Measurements from ENCODE around the gene CHMP3. TPM values are rescaled to one million over a fixed set of nuclear protein-coding genes. Genes with fewer than 3 reads are reported as not detected.
A peak's percentile ranks its signal among the peaks of the same experiment; 100 is the strongest.
"Not testable (repeated sequence)": the region's sequence is repeated elsewhere in the genome, so short reads cannot be mapped to it uniquely, and the experiment has no call there.

CHMP3 gene
- total RNA-seq, 4 donors from 2014 or later = 86.8 to 124 (median 108) TPM

DNA sequence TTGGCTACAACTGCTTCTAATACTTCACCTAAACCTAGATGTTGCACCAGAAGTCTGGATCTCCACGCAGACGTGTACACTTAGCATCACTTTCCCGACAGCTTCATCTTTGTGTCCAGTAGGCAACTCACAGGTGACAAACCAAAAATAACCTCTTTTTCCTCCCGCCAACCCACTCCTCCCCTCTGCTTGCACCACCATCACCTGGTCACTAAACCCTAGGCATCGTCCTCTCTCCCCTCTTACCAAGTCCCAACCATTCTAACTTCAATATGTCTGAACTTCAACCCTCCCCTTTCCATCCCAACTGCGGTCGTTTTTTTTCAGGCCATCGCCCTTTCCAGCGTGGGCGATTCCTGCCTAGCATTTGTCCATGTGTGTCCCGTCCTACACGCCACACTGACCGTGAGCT lies 413 bp upstream of the CHMP3 start:
- Histone ChIP-seq H3K4me3 (replicated peaks in 1 of 3) (peak overlapping the region in 1 of 3 donors; percentile 61), H3K36me3 (no peaks in the 10 kb centered on the region)
- intact Hi-C loops (cut with DNase I) = loop anchor here (5.0 to 10.0 kb wide), 2 partner anchors 61 to 116 kb away; partner anchors contain the start of gene RNF103

DNA sequence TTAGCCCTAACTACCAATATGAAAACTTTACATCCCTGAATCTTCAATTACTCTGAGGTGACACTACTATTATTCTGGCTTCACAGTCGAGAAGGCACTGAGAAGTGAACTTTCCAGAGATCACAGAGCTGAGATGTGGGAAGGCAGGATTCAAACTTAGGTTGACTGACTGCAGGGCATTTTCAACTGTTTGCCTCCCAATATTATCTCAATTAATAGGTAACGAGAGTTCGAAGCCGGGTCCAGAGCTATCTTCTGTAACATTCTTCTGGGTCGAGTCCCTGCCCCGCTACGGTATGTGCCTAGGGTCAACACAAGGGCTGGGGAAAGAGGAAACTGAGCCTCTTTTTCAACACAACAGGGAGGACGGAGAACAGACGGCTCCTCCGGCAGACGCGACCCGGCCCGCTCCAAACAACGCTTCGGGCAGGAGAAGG lies 740 bp downstream of the CHMP3 start:
- Histone ChIP-seq H3K4me1 (peaks cover 14 to 18% of the 10 kb centered on the region in 2 donors), H3K27me3 (no peaks in the 10 kb centered on the region), H3K4me3 (replicated peaks in 1 of 3) (peak overlapping the region; percentile 56 to 65 (median 61)), H3K27ac (peak overlapping the region; percentile 98 to 99 (median 99)), H3K36me3 (no peaks in the 10 kb centered on the region), H3K9me3 (no peaks in the 10 kb centered on the region)
- intact Hi-C loops (cut with DNase I) = loop anchor here (5.0 to 10.0 kb wide), 2 partner anchors 62 to 115 kb away; partner anchors contain the start of gene RNF103
- no peak for DNase-seq
- WGBS, 2 donors = 0 to 3% methylated on average over 8 to 14 of the region's 16 CpGs
- no peak for TF ChIP-seq POLR2A (IDR thresholded peaks at IDR 0.05)
- TF ChIP-seq CTCF (IDR thresholded peaks at IDR 0.05) = no peak

More for the DNA sequence above, 413 bp upstream of the CHMP3 start:
- peaks cover 14 to 18% of the 10 kb centered on the region in 2 donors for H3K4me1 ChIP-seq
- H3K27me3 ChIP-seq = no peaks in the 10 kb centered on the region
- H3K9me3 ChIP-seq = no peaks in the 10 kb centered on the region
- 72 to 74% methylated on average over 13 of the region's 13 CpGs for WGBS, 2 donors
- peak overlapping the region; percentile 98 to 99 (median 99) for H3K27ac ChIP-seq
- no peak for DNase-seq
- TF ChIP-seq CTCF (IDR thresholded peaks at IDR 0.05) (no peak), POLR2A (IDR thresholded peaks at IDR 0.05) (no peak)

DNA sequence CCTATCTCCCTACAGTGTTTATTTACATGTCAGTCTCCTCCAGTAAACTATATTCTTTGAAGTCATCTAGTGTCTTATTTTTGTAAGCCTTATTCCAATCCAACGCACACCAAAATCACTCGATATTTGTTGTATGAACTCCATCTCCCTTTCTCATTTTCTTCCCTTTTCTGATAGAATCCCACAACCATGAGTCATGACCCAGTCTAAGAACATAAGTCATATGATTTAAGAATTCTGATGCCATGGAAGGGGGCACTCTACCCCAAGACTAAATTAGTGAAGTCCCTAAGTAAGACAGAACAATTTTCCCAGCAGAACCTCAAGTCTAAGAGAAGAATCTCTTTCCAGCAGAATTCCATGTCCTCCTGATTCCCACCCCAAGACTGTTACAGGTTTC lies 5.4 kb downstream of the CHMP3 start:
- Histone ChIP-seq H3K27ac (no peak overlapping the region), H3K27me3 (no peaks in the 10 kb centered on the region), H3K4me1 (peaks cover 13 to 14% of the 10 kb centered on the region in 2 donors), H3K9me3 (no peaks in the 10 kb centered on the region), H3K4me3 (replicated peaks in 1 of 3) (no peak overlapping the region), H3K36me3 (no peaks in the 10 kb centered on the region)
- WGBS, 2 donors = 95 to 96% methylated on average over 2 of the region's 2 CpGs
- DNase-seq = no peak
- intact Hi-C loops (cut with DNase I) = no loop called here
- TF ChIP-seq POLR2A (IDR thresholded peaks at IDR 0.05) = no peak
- no peak for TF ChIP-seq CTCF (IDR thresholded peaks at IDR 0.05)

- TF ChIP-seq POLR2A (IDR thresholded peaks at IDR 0.05) (no peak), CTCF (IDR thresholded peaks at IDR 0.05) (no peak)
- Histone ChIP-seq H3K27me3 (no peaks in the 10 kb centered on the region), H3K4me3 (replicated peaks in 1 of 3) (no peak overlapping the region), H3K9me3 (no peaks in the 10 kb centered on the region), H3K27ac (no peak overlapping the region), H3K36me3 (no peaks in the 10 kb centered on the region), H3K4me1 (peaks cover 4 to 6% of the 10 kb centered on the region in 2 donors)
- intact Hi-C loops (cut with DNase I) = no loop called here
- 88 to 90% methylated on average over 16 of the region's 16 CpGs for WGBS, 2 donors
- no peak for DNase-seq
These were observed 6.7 kb downstream of the CHMP3 start for GRCh38 chr2:86556508-86556907.

DNA sequence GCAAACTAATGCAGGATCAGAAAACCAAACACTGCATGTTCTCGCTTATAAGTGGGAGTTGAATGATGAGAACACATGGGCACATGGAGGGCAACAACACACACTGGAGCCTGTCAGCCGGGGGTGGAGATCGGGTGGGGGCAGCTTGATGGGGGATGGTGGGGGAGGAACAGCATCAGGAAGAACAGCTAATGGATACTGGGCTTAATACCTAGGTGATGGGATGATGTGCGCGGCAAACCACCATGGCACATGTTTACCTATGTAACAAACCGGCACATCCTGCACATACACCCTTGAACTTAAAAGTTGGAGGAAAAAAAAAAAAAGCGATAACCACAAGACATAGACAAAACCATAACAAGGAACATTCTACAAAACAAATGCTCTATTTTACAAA lies 10.4 kb downstream of the CHMP3 start:
- WGBS, 2 donors = 93 to 95% methylated on average over 7 of the region's 7 CpGs
- Histone ChIP-seq H3K9me3 (no peaks in the 10 kb centered on the region), H3K27me3 (no peaks in the 10 kb centered on the region), H3K4me3 (replicated peaks in 1 of 3) (no peak overlapping the region), H3K4me1 (no peaks in the 10 kb centered on the region), H3K27ac (no peak overlapping the region), H3K36me3 (no peaks in the 10 kb centered on the region)
- no peak for TF ChIP-seq CTCF (IDR thresholded peaks at IDR 0.05)
- no peak for TF ChIP-seq POLR2A (IDR thresholded peaks at IDR 0.05)
- intact Hi-C loops (cut with DNase I) = no loop called here
- no peak for DNase-seq

DNA sequence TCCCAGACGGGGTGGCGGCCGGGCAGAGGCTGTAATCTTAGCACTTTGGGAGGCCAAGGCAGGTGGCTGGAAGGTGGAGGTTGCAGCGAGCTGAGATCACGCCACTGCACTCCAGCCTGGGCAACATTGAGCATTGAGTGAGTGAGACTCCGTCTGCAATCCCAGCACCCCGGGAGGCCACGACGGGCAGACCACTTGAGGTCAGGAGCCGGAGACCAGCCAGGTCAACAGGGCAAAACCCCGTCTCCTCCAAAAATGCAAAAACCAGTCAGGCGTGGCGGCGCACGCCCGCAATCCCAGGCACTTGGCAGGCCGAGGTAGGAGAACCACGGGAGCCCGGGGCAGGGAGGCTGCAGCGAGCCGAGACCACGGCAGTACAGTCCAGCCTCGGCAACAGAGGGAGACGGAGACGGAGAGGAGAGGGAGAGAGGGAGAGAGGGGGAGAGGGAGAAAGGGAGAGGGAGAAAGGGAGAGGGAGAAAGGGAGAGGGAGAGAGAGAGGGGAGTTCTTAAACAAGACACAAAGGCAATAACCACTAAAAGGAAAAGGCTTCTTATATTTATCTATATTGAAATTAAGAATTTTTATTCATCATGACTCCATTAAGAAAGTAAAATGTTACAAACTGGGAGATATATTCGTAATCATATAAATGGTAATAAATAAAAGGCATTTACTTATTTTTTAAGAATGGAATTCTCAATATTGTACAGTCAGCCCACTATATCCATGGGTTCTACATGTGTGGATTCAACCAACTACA lies 13.1 kb downstream of the CHMP3 start:
- H3K27me3 ChIP-seq; H3K27ac ChIP-seq; intact Hi-C loops (cut with DNase I); H3K4me1 ChIP-seq; H3K36me3 ChIP-seq; H3K9me3 ChIP-seq; DNase-seq; H3K4me3 ChIP-seq (replicated peaks in 1 of 3): not testable (repeated sequence)
- 95 to 98% methylated on average over 21 to 25 of the region's 26 CpGs for WGBS, 2 donors

- H3K4me1 ChIP-seq; intact Hi-C loops (cut with DNase I); H3K27me3 ChIP-seq; H3K4me3 ChIP-seq (replicated peaks in 1 of 3); H3K36me3 ChIP-seq; H3K9me3 ChIP-seq; H3K27ac ChIP-seq; DNase-seq: not testable (repeated sequence)
- WGBS, 2 donors = 90 to 97% methylated on average over 4 to 15 of the region's 31 CpGs
These were observed 13.8 kb downstream of the CHMP3 start for GRCh38 chr2:86549440-86549839.
